ENCODE data around the gene AGBL5. TPM values are rescaled to one million over a fixed set of nuclear protein-coding genes. Genes with fewer than 3 reads are reported as not detected.

Gene AGBL5
- total and polyA plus RNA-seq, 5 donors = 5.9 to 12.4 (median 11.0) TPM

DNA sequence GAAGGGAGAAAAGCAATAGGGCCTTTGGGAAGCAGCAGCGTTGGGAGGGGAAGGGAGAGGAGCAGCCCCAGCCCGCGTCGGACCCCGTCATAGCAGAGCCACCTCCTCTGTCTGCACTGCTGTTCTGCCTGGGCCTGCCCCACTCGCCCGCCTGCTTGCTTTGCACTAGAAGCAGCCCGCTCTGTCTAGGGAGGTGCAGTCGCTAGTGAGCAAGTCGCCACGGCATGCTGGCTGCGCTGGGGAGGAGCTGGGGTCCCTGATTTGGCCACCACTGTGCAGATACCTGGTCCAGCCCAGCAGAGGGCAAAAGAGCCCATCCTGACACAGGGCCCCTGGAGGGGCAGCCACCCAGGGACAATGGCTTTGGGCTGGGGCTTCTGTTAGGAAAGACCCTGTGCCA, 26.7 kb upstream of the AGBL5 start:
- no peaks in the 10 kb centered on the region for H3K27me3 ChIP-seq (ENCODE audit: control insufficient read depth, insufficient read depth)
- 91% methylated on average over 12 of the region's 12 CpGs for WGBS
- no peaks in the 10 kb centered on the region for H3K9me3 ChIP-seq (ENCODE audit: control insufficient read depth, low read length)
- no peak for ATAC-seq
- H3K27ac ChIP-seq (ENCODE audit: low read length) = no peak overlapping the region
- intact Hi-C loops (cut with DNase I) = no loop called here
- peaks cover 3% of the 10 kb centered on the region for H3K4me1 ChIP-seq (ENCODE audit: control insufficient read depth, insufficient read depth, low read length)
- no peak overlapping the region for H3K4me3 ChIP-seq (ENCODE audit: low read length)
- no peak for DNase-seq

- Histone ChIP-seq H3K27ac (ENCODE audit: low read length) (no peak overlapping the region), H3K4me1 (ENCODE audit: control insufficient read depth, insufficient read depth, low read length) (no peaks in the 10 kb centered on the region), H3K9me3 (ENCODE audit: control insufficient read depth, low read length) (no peaks in the 10 kb centered on the region), H3K4me3 (ENCODE audit: low read length) (no peak overlapping the region), H3K27me3 (ENCODE audit: control insufficient read depth, insufficient read depth) (no peaks in the 10 kb centered on the region)
- ATAC-seq (no peak), DNase-seq (no peak)
- intact Hi-C loops (cut with DNase I) = no loop called here
- WGBS = 94% methylated on average over 13 of the region's 13 CpGs
These were observed 26.1 kb upstream of the AGBL5 start for GRCh38 chr2:27025281-27025800.

DNA sequence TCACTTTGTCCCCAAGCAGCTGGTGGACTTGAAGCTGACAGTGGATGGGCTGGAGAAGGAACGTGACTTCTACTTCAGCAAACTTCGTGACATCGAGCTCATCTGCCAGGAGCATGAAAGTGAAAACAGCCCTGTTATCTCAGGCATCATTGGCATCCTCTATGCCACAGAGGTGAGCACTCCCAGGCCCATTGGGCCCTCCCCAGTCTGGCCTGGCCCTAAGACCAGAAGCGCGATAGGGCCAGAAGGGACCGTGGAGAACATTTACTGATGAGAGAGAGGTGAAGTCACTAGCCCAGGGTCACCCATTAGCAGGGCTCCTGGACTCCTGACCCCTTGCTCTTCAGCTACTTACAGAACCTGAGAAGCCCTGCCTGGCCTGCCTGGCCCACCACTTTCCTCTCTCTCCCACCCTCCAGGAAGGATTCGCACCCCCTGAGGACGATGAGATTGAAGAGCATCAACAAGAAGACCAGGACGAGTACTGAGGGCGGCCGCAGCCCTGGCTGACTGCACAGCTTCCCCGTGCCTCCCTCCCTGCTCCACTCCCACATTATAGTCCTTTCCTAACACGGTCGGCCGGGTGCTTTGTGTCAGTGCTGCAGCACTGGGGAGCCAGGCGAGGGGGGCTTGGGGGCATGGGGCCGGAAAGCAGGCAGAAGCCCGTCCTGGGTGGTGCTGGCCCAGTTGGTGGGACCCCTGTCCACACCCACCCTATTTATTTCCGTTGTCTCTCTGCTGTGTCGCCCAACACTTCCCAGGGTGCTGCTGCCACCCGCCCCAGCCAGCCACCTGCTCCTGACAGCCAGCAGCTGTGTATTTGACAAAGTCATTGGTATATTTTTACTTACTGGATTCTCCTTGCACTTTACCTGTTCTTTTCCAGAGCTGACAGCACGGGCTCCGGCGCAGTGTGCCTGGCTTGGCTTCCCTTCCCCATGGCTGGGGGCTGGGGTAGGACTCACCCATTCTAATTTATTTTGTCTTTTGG, 25.3 kb upstream of the AGBL5 start:
- Histone ChIP-seq H3K27ac (ENCODE audit: low read length) (no peak overlapping the region), H3K27me3 (ENCODE audit: control insufficient read depth, insufficient read depth) (no peaks in the 10 kb centered on the region), H3K4me1 (ENCODE audit: control insufficient read depth, insufficient read depth, low read length) (no peaks in the 10 kb centered on the region), H3K9me3 (ENCODE audit: control insufficient read depth, low read length) (no peaks in the 10 kb centered on the region), H3K4me3 (ENCODE audit: low read length) (no peak overlapping the region)
- intact Hi-C loops (cut with DNase I) = no loop called here
- WGBS = 87% methylated on average over 24 of the region's 24 CpGs
- DNase-seq (no peak), ATAC-seq (no peak)

DNA sequence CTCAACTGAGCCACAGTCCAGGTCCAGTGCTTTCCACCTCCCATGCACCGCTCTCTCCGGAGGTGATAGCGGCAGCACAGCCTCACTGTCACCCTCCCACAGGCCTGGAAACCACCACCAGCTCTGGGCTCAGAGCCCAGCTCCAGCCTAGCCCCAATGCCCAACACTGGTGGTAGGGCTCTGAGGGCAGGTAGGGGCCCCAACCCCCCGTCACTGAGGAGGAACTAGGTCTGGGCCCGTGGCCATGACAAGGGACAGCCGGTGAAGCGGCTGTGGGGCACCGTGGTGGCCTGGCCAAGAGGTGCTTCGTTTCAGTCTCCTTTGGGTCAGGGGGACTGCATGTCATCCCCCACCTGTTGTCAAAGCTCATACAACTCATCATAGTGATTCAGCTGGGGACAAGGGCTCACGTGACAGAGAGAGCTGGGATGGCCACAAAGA, 24.2 kb upstream of the AGBL5 start:
- ATAC-seq = no peak
- WGBS = 87% methylated on average over 10 of the region's 10 CpGs

GRCh38 chr2:27029051-27029450, 22.4 kb upstream of the AGBL5 start:
- no peaks in the 10 kb centered on the region for H3K9me3 ChIP-seq (ENCODE audit: control insufficient read depth, low read length)
- H3K4me3 ChIP-seq (ENCODE audit: low read length) = no peak overlapping the region
- WGBS = 87% methylated on average over 2 of the region's 2 CpGs
- H3K4me1 ChIP-seq (ENCODE audit: control insufficient read depth, insufficient read depth, low read length) = no peaks in the 10 kb centered on the region
- ATAC-seq (no peak), DNase-seq (no peak)
- H3K27me3 ChIP-seq (ENCODE audit: control insufficient read depth, insufficient read depth) = no peaks in the 10 kb centered on the region
- intact Hi-C loops (cut with DNase I) = no loop called here
- no peak overlapping the region for H3K27ac ChIP-seq (ENCODE audit: low read length)

More for the DNA sequence above, 24.2 kb upstream of the AGBL5 start:
- DNase-seq = no peak
- H3K9me3 ChIP-seq (ENCODE audit: control insufficient read depth, low read length) = no peaks in the 10 kb centered on the region
- H3K27ac ChIP-seq (ENCODE audit: low read length) = no peak overlapping the region
- intact Hi-C loops (cut with DNase I) = no loop called here
- no peak overlapping the region for H3K4me3 ChIP-seq (ENCODE audit: low read length)
- H3K4me1 ChIP-seq (ENCODE audit: control insufficient read depth, insufficient read depth, low read length) = no peaks in the 10 kb centered on the region
- no peaks in the 10 kb centered on the region for H3K27me3 ChIP-seq (ENCODE audit: control insufficient read depth, insufficient read depth)

- Histone ChIP-seq H3K9me3 (ENCODE audit: control insufficient read depth, low read length) (no peaks in the 10 kb centered on the region), H3K4me3 (ENCODE audit: low read length) (peak within 1 kb of the TSS; percentile 79), H3K27ac (ENCODE audit: low read length) (peak within 1 kb of the TSS; percentile 55), H3K27me3 (ENCODE audit: control insufficient read depth, insufficient read depth) (no peaks in the 10 kb centered on the region), H3K4me1 (ENCODE audit: control insufficient read depth, insufficient read depth, low read length) (no peaks in the 10 kb centered on the region)
- ATAC-seq (peak; percentile 98), DNase-seq (peak; percentile 93 to 97 (median 96))
- intact Hi-C loops (cut with DNase I) = loop anchor here in 3 of 4 donors (5.0 to 10.0 kb wide), 2 partner anchors 52 to 55 kb away; partner anchors contain the start of gene KHK (in 3 of the 3)
- whole genome bisulfite sequencing = under 1% methylated on average over 76 of the region's 76 CpGs
These were observed 18.8 kb upstream of the AGBL5 start, which contains the start of gene TMEM214 for GRCh38 chr2:27032495-27033252. Gene TMEM214 (plus strand): TSS chr2:27032965. CDS start chr2:27033016, 51 bp downstream.

DNA sequence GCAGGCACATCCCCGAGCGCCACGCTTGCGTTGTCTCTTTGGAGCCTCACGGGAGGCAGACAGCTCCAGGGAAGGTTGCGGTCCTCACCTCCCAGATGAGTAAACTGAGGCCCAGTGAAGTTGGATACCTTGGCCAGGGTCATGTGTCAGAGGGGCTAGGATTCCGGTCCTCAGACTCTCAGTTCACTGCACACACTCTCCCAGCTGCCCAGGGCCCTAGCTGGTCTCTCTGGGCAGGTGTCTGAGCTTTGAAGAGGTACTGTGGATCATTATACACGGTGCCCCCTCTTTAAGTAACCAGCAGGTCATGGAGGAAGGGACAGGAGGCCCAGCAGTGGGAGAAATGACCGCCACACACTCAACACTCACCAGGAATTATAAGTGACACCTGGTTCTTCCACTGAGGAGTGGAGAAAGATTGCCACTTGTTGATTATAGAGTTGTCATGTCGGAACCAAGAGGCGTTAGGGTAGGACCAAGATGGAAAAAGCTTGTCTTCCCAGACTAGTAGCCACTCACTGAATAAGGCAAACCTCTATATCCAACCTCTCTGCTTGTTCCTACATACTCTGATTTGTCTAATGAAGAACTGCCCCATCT, 18.1 kb upstream of the AGBL5 start:
- Histone ChIP-seq H3K4me1 (ENCODE audit: control insufficient read depth, insufficient read depth, low read length) (no peaks in the 10 kb centered on the region), H3K27me3 (ENCODE audit: control insufficient read depth, insufficient read depth) (no peaks in the 10 kb centered on the region), H3K27ac (ENCODE audit: low read length) (peak overlapping the region; percentile 55), H3K9me3 (ENCODE audit: control insufficient read depth, low read length) (no peaks in the 10 kb centered on the region), H3K4me3 (ENCODE audit: low read length) (peak overlapping the region; percentile 79)
- WGBS = 6% methylated on average over 11 of the region's 11 CpGs
- intact Hi-C loops (cut with DNase I) = loop anchor here in 3 of 4 donors (5.0 to 10.0 kb wide), 2 partner anchors 51 to 54 kb away; partner anchors contain the start of gene KHK (in 3 of the 3)
- ATAC-seq (peak; percentile 2 to 4), DNase-seq (no peak)

GRCh38 chr2:27038012-27038411, 13.5 kb upstream of the AGBL5 start:
- Histone ChIP-seq H3K9me3 (ENCODE audit: control insufficient read depth, low read length) (no peaks in the 10 kb centered on the region), H3K4me3 (ENCODE audit: low read length) (no peak overlapping the region), H3K27ac (ENCODE audit: low read length) (no peak overlapping the region), H3K4me1 (ENCODE audit: control insufficient read depth, insufficient read depth, low read length) (no peaks in the 10 kb centered on the region), H3K27me3 (ENCODE audit: control insufficient read depth, insufficient read depth) (no peaks in the 10 kb centered on the region)
- intact Hi-C loops (cut with DNase I) = loop anchor here in 2 of 4 donors (10.0 kb wide), 1 partner anchor 47 kb away; the partner anchor contains the start of gene KHK (in 2 of the 2)
- DNase-seq (no peak), ATAC-seq (no peak)
- 88% methylated on average over 6 of the region's 6 CpGs for WGBS

DNA sequence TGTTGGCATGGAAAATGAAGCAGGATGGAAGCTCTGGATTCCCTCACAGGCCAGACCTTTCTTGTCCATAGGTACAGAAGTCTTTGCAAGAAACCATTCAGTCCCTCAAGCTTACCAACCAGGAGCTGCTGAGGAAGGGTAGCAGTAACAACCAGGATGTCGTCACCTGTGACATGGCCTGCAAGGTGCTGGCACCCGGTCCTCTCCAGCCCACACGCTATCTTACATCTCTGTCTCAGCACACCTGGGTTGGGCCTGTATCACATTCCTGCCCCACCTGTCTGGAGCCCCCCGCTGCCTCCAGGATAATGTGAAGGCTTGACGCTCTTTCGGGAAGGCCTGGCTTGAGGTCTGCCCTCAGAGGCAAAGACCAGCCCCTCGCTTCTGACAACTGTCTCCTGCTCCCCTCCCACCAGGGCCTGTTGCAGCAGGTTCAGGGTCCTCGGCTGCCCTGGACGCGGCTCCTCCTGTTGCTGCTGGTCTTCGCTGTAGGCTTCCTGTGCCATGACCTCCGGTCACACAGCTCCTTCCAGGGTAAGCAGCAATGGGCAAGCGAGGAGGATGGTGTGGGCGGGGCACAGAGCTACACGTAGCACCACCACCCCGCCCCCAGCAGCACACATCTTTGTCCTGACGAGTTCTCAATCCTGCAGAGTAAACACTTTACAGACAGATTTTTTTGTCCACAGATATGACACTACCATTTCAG, 12.7 kb upstream of the AGBL5 start:
- DNase-seq (no peak), ATAC-seq (no peak)
- Histone ChIP-seq H3K27ac (ENCODE audit: low read length) (no peak overlapping the region), H3K9me3 (ENCODE audit: control insufficient read depth, low read length) (no peaks in the 10 kb centered on the region), H3K27me3 (ENCODE audit: control insufficient read depth, insufficient read depth) (no peaks in the 10 kb centered on the region), H3K4me1 (ENCODE audit: control insufficient read depth, insufficient read depth, low read length) (no peaks in the 10 kb centered on the region), H3K4me3 (ENCODE audit: low read length) (no peak overlapping the region)
- intact Hi-C loops (cut with DNase I) = loop anchor here in 2 of 4 donors (10.0 kb wide), 1 partner anchor 46 kb away; the partner anchor contains the start of gene KHK (in 2 of the 2)
- 81% methylated on average over 17 of the region's 17 CpGs for WGBS

DNA sequence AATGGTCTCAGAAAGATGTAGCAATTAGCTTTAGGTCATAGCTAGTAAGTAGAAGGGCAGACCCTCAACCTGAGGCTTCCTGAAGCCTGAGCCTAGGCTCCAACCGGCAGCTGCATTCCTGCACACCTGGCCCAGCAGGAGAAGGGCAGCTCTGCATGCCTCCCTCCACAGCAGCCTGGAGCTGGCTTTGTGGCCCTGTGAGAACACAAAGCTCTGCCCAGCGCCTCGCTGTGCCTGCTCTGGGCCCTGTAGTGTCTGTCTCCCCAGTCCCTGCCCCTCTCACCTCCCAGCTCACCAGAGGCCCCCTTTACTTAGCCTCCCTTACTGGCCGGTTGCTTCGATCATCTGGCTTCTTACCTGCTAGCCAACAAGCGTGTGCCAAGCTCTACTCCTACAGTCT, 12.0 kb upstream of the AGBL5 start:
- intact Hi-C loops (cut with DNase I) = loop anchor here in 2 of 4 donors (10.0 kb wide), 1 partner anchor 45 kb away; the partner anchor contains the start of gene KHK (in 2 of the 2)
- WGBS = 93% methylated on average over 6 of the region's 6 CpGs

More for the DNA sequence above, 12.0 kb upstream of the AGBL5 start:
- Histone ChIP-seq H3K27me3 (ENCODE audit: control insufficient read depth, insufficient read depth) (no peaks in the 10 kb centered on the region), H3K4me3 (ENCODE audit: low read length) (no peak overlapping the region), H3K4me1 (ENCODE audit: control insufficient read depth, insufficient read depth, low read length) (no peaks in the 10 kb centered on the region), H3K27ac (ENCODE audit: low read length) (no peak overlapping the region), H3K9me3 (ENCODE audit: control insufficient read depth, low read length) (no peaks in the 10 kb centered on the region)
- DNase-seq (no peak), ATAC-seq (no peak)

Data from right cardiac atrium (tissue), 5 donors.